ENCODE data around the gene DHRSX. TPM values are rescaled to one million over a fixed set of nuclear protein-coding genes. Genes with fewer than 3 reads are reported as not detected.
"Not testable (repeated sequence)": the region's sequence is repeated elsewhere in the genome, so short reads cannot be mapped to it uniquely, and the experiment has no call there.

Gene DHRSX
- total RNA-seq, 1 donor from 2014 or later: 25.1 TPM

DNA sequence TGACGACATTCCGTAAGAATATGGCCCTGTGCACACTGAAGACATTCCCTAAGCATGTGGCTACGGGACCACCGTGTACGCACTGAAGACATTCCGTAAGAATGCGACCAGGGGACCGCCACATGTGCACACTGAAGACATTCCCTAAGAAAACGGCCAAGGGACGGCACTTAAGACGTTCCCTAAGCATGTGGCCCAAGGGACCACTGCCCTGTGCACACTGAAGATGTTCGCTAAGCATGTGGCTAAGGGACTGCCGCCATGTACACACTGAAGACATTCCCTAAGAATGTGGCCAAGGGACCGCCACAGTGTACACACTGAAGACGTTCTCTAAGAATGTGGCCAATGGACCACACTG, 21.4 kb downstream of the DHRSX start:
- Mint-ChIP-seq H3K36me3 (ENCODE audit: low read depth) (peaks cover 14% of the 10 kb centered on the region), H3K27ac (ENCODE audit: unreplicated experiment) (no peak overlapping the region), H3K4me3 (no peak overlapping the region), H3K4me1 (peaks cover 2% of the 10 kb centered on the region), H3K27me3 (ENCODE audit: low read depth) (no peaks in the 10 kb centered on the region), H3K9me3 (peaks cover 9% of the 10 kb centered on the region)
- no peak for DNase-seq (ENCODE audit: low read depth, low spot score)
- TF ChIP-seq, protein P1, sequence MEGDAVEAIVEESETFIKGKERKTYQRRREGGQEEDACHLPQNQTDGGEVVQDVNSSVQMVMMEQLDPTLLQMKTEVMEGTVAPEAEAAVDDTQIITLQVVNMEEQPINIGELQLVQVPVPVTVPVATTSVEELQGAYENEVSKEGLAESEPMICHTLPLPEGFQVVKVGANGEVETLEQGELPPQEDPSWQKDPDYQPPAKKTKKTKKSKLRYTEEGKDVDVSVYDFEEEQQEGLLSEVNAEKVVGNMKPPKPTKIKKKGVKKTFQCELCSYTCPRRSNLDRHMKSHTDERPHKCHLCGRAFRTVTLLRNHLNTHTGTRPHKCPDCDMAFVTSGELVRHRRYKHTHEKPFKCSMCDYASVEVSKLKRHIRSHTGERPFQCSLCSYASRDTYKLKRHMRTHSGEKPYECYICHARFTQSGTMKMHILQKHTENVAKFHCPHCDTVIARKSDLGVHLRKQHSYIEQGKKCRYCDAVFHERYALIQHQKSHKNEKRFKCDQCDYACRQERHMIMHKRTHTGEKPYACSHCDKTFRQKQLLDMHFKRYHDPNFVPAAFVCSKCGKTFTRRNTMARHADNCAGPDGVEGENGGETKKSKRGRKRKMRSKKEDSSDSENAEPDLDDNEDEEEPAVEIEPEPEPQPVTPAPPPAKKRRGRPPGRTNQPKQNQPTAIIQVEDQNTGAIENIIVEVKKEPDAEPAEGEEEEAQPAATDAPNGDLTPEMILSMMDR (conservative IDR thresholded peaks at IDR 0.05): no peak

GRCh38 chrX:2478546-2479419, 22.0 kb downstream of the DHRSX start:
- TF ChIP-seq, protein P1 (conservative IDR thresholded peaks at IDR 0.05): no peak
- H3K36me3 Mint-ChIP-seq (ENCODE audit: low read depth): peaks cover 14% of the 10 kb centered on the region
- H3K9me3 Mint-ChIP-seq: peaks cover 9% of the 10 kb centered on the region
- no peak overlapping the region for H3K27ac Mint-ChIP-seq (ENCODE audit: unreplicated experiment)
- no peaks in the 10 kb centered on the region for H3K4me1 Mint-ChIP-seq
- H3K27me3 Mint-ChIP-seq (ENCODE audit: low read depth): no peaks in the 10 kb centered on the region
- no peak overlapping the region for H3K4me3 Mint-ChIP-seq
- no peak for DNase-seq (ENCODE audit: low read depth, low spot score)

DNA sequence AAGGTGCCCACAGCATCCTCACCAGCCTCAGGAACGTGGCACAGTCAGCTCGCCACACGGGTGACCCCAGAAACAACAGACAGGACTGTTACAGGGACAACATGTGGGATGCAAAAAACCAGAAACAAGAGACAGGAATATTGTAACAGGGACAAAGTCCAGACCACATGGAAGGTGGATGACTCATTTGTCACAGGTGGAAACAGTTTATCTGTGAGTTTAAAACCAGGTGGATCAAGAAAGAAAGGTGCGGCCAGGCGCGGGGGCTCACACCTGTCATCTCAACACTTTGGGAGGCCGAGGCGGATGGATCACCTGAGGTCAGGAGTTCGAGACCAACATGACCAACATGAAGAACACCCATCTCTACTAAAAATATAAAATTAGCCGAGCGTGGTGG, 23.5 kb downstream of the DHRSX start:
- H3K9me3 Mint-ChIP-seq; H3K4me1 Mint-ChIP-seq; H3K27me3 Mint-ChIP-seq (ENCODE audit: low read depth); H3K27ac Mint-ChIP-seq (ENCODE audit: unreplicated experiment); DNase-seq (ENCODE audit: low read depth, low spot score); H3K4me3 Mint-ChIP-seq: not testable (repeated sequence)
- peaks cover 14% of the 10 kb centered on the region for H3K36me3 Mint-ChIP-seq (ENCODE audit: low read depth)

GRCh38 chrX:2474963-2475726, 25.6 kb downstream of the DHRSX start:
- TF ChIP-seq, protein P1 (conservative IDR thresholded peaks at IDR 0.05): no peak
- H3K4me1 Mint-ChIP-seq: no peaks in the 10 kb centered on the region
- no peaks in the 10 kb centered on the region for H3K27me3 Mint-ChIP-seq (ENCODE audit: low read depth)
- DNase-seq (ENCODE audit: low read depth, low spot score): no peak
- peaks cover 8% of the 10 kb centered on the region for H3K9me3 Mint-ChIP-seq
- H3K4me3 Mint-ChIP-seq: no peak overlapping the region
- no peak overlapping the region for H3K27ac Mint-ChIP-seq (ENCODE audit: unreplicated experiment)
- peaks cover 12% of the 10 kb centered on the region for H3K36me3 Mint-ChIP-seq (ENCODE audit: low read depth)

DNA sequence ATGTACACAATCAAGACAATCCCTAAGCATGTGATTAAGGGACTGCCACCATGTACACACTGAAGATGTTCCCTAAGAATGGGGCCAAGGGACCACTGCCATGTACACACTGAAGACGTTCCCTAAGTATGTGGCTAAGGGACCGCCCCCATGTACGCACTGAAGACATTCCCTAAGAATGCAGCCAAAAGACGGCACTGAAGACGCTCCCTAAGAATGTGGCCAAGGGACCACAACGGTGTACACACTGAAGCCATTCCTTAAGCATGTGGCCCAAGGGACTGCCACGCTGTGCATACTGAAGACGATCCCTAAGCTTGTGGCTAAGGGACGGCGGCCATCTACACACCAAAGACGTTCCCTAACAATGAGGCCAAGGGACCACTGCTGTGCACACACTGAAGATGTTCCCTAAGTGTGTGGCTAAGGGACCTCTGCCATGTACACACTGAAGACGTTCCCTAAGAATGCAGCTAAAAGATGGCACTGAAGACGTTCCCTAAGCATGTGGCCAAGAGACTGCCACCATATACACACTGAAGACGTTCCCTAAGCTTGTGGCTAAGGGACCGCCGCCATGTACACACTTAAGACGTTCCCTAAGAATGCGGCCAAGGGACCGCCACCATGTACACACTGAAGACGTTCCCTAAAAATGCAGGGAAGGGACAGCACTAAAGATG, 26.4 kb downstream of the DHRSX start:
- TF ChIP-seq, protein P1 (conservative IDR thresholded peaks at IDR 0.05): no peak
- DNase-seq (ENCODE audit: low read depth, low spot score): no peak
- Mint-ChIP-seq H3K27ac (ENCODE audit: unreplicated experiment) (no peak overlapping the region), H3K4me3 (no peak overlapping the region), H3K36me3 (ENCODE audit: low read depth) (peaks cover 13% of the 10 kb centered on the region), H3K9me3 (peaks cover 5% of the 10 kb centered on the region), H3K4me1 (no peaks in the 10 kb centered on the region), H3K27me3 (ENCODE audit: low read depth) (no peaks in the 10 kb centered on the region)

- not testable (repeated sequence) for H3K27ac Mint-ChIP-seq (ENCODE audit: unreplicated experiment); H3K4me3 Mint-ChIP-seq; H3K27me3 Mint-ChIP-seq (ENCODE audit: low read depth); H3K4me1 Mint-ChIP-seq; DNase-seq (ENCODE audit: low read depth, low spot score)
- Mint-ChIP-seq H3K9me3 (peaks cover 12% of the 10 kb centered on the region), H3K36me3 (ENCODE audit: low read depth) (peaks cover 16% of the 10 kb centered on the region)
Observed at GRCh38 chrX:2473064-2473463, 27.7 kb downstream of the DHRSX start.

Data from neural crest cell (in vitro differentiated cells).